IPS-18c (cell line): ENCODE measurements around the gene SERGEF.
"Not testable (repeated sequence)": the region's sequence is repeated elsewhere in the genome, so short reads cannot be mapped to it uniquely, and the experiment has no call there.

ENCODE experiments used
- H3K4me3 ChIP-seq: 2 replicates; pipeline ENCODE4 v1.7.0; 2013; ENCODE audit warnings: low read depth, mild to moderate bottlenecking, low read length, moderate library complexity; ENCODE audit not compliant: insufficient read depth
- H3K9me3 ChIP-seq: one replicate; pipeline ENCODE4 v1.6.1; 2013; ENCODE audit warnings: mild to moderate bottlenecking, low read length, moderate library complexity; ENCODE audit not compliant: control insufficient read depth, insufficient read depth

The SERGEF gene

DNA sequence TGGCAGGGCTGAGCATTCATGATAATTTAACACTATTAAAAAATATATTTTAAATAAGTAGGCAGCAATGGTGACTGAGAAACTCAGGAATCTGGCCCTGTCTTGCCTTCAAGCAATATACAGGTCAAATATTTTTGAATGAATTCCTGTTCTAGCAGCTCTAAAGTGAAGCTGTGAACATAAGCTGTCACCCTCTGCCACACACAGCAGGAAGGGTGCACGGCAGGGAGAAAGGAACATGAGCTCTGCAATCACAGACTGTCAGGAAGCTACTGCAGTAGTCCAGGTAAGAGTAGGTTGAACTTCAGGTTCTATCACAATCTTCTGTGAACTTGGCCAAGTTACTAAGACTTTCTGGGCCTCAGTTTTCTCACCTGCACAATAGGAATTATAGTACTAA, 114.8 kb downstream of the SERGEF start:
- Histone ChIP-seq H3K9me3 (no peaks in the 10 kb centered on the region), H3K4me3 (no peak overlapping the region)

DNA sequence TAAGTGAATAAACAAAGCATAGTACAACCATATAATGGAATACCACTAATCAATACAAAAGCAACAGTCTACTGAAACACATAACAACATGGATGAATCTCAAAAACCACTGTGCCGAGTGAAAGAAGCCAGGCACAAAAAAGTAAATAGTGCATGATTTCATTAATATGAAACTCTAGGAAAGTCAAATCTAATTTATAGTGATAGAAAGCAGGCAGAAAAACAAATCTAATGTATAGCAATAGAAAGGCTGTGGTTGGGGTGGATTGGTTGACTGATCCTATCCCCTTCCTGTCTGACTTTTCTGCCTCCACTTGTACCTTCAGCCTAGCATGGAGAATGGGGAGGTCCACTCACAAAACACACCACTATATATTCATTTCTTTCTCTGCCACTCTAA, 115.4 kb downstream of the SERGEF start:
- Histone ChIP-seq H3K4me3 (no peak overlapping the region), H3K9me3 (no peaks in the 10 kb centered on the region)

DNA sequence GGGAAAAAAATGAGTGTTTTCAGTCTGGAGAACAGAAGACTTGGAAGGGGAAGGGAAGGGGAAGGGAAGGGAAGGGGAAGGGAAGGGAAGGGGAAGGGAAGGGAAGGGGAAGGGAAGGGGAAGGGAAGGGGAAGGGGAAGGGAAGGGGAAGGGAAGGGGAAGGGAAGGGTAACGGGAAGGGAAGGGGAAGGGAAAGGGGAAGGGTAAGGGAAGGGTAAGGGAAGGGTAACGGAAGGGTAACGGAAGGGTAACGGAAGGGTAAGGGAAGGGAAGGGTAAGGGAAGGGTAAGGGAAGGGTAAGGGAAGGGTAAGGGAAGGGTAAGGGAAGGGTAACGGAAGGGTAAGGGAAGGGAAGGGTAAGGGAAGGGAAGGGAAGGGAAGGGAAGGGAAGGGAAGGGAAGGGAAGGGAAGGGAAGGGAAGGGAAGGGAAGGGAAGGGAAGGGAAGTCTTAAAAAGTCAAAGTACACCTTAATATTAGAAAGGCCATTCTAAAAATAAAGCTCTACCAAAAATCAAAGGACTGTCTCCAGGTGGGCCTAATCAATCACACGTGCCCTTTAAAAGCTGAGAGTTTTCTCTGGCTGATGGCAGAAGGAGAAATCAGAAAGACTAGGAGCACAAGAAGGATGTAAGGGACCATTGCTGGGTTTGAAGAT, 116.2 kb downstream of the SERGEF start:
- H3K4me3 ChIP-seq, H3K9me3 ChIP-seq: not testable (repeated sequence)

DNA sequence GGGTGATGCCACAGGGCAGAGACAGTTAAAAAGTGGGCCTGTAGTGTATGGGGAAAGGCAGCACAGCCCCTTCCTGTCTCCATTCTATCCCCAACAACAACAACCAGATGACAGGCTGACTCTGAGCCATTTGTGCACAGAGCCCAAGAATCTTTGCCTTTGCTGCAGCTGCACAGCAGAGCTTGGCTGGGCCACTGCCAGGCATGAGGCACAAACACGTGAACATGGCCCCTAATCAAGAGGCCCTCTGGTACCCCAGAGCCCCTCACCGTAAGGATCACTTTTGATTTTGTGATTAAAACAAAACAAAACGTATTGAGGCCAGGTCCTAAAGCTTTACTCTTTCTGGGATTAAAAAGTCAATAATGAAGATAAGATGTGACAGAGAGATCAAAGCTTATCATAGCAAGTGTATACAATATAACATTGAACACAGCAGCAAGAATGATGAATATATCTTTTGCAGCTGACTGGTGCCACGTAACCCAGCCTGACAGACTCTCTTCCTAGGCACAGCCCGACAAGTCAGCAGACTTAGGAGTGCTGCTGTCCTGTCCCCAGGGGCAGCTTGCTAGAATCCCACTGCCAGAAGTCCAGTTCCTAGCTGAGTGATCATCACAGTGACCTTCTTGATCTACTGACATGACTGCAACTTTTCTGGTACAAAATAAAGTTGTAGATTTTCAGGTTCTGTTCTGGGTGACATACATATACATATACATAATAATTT, 117.8 kb downstream of the SERGEF start:
- Histone ChIP-seq H3K4me3 (no peak overlapping the region), H3K9me3 (no peaks in the 10 kb centered on the region)

DNA sequence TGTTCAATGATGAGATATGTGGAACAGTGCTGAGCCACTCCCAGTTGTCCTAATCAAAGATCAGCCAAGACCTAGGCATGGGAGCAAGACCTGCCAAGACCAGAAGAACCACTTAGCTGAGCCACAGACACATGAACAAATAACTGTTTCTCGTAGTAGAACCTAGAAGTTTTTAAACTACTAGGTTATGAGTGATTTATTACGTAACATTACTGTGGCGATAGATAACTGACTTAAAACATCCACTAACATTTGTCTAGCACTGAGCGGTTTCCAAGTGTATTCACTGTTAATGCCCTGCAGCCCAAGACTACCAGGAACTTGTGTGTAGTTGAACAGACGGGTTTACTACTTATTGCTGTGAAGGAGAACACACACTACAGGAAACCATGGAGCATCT, 120.4 kb downstream of the SERGEF start:
- Histone ChIP-seq H3K9me3 (no peaks in the 10 kb centered on the region), H3K4me3 (no peak overlapping the region)

DNA sequence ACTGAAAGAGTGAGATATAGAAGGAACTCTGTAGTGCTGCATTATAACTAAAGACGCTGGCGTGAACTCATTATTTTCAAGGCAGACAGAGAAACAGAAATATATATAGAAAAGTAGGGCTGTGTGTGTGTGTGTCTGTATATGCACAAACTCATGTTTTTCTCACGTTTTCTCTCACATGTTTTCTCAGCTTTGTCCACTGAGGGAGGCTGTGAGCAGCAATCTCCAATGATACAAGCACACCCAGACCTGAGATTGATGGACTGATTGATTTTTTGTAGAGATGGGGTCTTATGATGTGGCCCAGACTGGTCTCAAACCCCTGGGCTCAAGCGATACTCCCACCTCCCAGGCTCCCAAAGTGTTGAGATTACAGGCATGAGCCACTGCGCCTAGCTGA, 122.5 kb downstream of the SERGEF start:
- Histone ChIP-seq H3K4me3 (no peak overlapping the region), H3K9me3 (no peaks in the 10 kb centered on the region)

DNA sequence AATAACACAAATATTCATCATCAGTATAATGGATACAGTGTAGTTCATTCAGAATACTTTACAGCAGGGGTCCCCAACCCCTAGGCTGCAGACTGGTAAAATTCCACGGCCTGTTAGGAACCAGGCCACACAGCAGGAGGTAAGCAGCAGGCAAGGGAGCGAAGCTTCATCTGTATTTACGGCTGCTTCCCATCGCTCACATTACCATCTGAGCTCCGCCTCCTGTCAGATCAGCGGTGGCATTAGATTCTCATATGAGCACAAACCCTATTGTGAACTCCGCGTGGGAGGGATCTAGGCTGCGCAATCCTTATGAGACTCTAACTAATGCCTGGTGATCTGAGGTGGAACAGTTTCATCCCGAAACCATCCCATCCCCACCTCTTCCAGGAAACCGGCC, 125.1 kb downstream of the SERGEF start:
- Histone ChIP-seq H3K9me3 (no peaks in the 10 kb centered on the region), H3K4me3 (no peak overlapping the region)

DNA sequence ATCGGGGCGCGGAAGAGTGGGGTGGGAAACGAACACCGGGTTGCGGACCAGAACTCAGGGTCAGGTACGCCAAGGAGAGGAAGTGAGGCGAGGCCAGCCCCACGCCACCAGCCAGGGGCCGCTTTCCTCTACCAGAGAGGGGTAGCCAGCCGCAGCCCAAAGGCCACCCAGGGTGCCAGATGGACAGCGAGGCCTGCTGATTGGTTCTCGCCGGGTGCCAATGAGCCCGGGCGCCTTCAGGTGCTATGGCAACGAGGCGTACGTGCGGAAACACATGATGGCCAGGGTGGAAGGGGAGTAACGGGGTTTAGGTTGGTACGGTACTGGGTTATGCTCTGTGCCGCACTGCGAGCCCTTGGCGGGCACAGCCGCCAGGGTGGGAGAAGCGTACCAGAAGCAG, 128.9 kb downstream of the SERGEF start:
- no peaks in the 10 kb centered on the region for H3K9me3 ChIP-seq
- no peak overlapping the region for H3K4me3 ChIP-seq

DNA sequence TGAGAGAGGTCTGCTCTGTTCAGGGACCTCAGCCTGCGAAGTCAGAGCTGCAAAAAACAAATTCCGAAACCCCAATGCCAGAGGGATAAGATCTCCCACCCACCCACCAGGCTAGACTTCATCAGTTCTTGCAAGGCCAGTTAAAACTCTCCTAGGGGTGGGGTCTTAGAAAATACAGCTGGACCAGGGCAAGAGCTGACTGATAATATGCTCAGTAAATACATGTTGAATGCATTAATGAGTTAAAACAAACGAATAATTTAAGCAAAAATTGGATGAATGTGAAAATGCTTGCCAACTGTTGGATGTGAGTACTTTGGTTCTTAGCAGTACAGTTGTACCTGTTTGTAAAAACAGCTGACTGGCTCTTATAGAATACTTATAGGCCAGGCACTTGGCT, 129.8 kb downstream of the SERGEF start:
- H3K9me3 ChIP-seq = no peaks in the 10 kb centered on the region
- no peak overlapping the region for H3K4me3 ChIP-seq

DNA sequence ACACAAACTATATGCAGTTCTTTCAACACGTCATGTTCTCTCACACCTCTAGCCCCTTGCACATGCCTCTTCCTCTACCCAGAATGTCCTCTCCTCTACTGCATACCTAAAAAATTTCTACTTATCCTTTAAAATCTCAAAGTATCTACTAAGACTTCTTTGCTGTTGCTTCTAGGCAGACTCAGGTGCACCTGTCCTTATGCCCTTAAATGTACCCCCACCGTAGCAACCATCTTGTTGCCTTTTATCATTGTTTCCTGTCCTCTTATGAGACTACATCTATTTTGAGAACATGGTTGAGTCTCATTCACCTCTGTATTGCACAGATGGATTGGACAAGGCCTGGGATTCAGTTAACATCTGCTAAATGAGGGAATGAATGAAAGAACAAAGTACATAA, 134.1 kb downstream of the SERGEF start:
- no peaks in the 10 kb centered on the region for H3K9me3 ChIP-seq
- no peak overlapping the region for H3K4me3 ChIP-seq

DNA sequence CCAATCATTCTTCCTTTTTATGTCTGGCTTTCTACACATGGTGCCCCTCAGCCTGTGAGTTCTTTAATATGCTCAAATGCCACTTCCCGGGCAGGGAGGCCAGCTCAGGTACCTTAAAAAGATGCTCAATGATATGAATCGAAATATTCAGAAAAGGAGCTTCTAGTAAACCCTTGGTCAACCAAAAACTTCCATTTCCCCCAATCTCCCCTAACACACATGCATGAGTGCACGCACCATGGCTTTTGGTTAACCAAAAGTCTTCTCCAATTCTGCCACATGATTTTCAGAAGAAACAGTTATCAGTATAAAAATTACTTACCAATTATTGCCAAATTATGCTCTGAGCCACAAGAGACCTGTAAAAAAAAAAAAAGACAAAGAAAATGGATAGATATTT, 135.0 kb downstream of the SERGEF start:
- no peaks in the 10 kb centered on the region for H3K9me3 ChIP-seq
- H3K4me3 ChIP-seq = no peak overlapping the region

DNA sequence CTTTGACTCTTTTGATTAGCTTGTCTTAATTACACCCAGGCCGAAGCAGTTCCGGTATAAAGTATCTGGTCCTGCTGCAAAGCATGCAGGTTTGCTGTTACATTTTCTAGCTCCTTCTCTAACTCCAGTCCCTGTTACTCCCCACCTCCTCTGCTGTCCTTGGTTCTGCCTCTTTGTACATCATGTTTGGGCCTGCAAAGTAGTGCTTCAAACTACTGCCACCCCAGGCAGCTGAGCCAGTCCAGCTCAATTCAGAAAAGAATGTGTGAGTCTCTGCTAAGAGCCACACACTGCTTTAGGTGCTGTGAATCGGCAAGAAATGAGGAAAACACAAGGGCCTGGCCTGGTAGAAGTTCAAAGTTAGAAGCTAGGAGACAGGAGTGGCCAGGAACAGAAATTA, 136.0 kb downstream of the SERGEF start:
- Histone ChIP-seq H3K4me3 (no peak overlapping the region), H3K9me3 (no peaks in the 10 kb centered on the region)

DNA sequence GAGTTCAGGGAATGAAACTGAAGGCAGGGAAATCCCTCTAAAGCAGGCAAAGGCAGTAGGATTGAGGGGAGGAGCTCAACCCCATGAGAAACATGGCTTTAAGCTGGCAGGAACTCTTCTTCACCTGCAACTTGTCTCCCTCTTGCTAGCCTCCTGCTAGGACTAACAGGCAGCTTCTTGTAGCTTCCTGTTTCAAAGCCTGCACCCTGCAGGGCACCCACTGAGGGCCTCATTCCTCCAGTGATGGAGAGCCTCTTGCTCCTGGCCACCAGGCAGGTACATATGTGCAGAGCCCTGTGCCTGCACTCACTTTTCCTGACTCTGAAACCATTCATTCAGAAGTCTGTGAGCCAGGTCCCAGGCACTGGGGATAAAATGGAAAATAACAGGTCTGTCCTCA, 137.0 kb downstream of the SERGEF start:
- H3K9me3 ChIP-seq = no peaks in the 10 kb centered on the region
- no peak overlapping the region for H3K4me3 ChIP-seq

DNA sequence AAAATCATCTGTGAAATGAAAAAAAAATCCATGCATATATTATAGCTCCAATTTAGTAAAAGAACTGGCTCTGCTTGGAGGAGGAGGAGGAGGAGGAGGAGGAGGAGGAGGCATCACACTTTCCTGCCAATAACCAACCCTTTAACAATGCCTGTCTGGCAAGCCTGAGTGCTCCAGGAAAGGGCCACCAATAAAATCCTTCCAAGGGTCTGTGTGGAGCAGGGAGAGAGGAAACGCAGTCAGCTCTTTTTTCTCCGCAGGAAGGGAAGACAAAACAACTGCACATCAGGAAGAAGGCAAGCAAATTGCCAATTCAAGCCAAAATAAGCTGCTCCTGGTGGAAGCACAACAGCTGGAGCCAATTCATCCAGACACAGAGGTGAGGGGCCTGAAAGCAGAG, 139.3 kb downstream of the SERGEF start:
- Histone ChIP-seq H3K9me3 (no peaks in the 10 kb centered on the region), H3K4me3 (no peak overlapping the region)

DNA sequence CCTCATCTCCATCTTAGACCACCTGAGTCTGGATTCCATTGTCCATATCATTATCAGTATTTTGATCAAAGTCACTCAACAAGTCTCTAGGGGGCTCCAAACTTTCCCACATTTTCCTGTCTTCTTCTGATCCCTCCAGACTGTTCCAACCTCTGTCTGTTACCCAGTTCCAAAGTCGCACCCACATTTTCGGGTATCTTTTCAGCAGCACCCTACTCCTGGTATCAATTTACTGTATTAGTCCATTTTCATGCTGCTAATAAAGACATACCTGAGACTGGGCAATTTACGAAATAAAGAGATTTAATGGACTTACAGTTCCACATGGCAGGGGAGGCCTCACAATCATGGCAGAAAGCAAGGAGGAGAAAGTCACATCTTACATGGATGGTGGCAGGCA, 144.4 kb downstream of the SERGEF start:
- not testable (repeated sequence) for H3K4me3 ChIP-seq, H3K9me3 ChIP-seq

DNA sequence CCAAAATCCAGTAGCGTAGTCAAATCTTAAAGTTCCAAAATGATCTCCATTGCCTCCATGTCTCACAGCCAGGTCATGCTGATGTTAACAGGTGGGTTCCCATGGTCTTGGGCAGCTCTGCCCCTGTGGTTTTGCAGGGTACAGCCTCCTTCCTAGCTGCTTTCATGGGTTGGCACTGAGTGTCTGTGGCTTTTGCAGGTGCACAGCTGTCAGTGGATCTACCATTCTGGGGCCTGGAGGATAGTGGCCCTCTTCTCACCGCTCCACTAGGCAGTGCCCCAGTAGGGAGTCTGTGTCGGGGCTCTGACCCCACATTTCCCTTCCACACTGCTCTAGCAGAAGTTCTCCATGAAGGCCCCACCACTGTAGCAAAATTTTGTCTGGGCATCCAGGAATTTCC, 145.5 kb downstream of the SERGEF start:
- H3K4me3 ChIP-seq = no peak overlapping the region
- no peaks in the 10 kb centered on the region for H3K9me3 ChIP-seq

DNA sequence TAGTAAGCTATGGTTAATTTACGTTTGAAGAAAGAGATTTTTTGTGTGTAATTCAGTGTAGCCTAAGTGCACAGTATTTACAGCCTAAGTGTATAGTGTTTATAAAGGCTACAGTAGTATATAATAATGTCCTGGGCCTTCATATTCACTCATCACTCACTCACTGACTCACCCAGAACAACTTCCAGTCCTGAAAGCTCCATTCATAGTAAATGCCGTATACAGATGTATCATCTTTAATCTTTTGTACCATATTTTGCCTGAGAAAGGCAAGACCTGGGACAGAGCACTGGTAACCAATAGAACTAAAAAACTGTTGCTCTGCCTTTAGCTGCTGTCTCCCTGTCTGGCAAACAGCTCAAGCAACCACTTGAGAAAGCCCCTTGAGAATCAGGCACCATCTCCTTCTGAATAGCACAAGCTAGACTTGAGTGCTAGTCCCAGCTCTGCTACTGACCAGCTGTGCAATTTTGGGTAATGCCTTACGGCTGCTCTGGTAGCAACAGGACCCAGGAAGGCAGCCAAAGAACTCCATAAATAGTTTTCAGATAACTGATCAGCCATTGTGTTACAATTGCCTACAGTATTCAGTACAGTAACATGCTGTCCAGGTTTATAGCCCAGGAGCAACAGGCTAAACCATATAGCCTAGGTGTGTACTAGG, 146.9 kb downstream of the SERGEF start:
- Histone ChIP-seq H3K4me3 (no peak overlapping the region), H3K9me3 (no peaks in the 10 kb centered on the region)

DNA sequence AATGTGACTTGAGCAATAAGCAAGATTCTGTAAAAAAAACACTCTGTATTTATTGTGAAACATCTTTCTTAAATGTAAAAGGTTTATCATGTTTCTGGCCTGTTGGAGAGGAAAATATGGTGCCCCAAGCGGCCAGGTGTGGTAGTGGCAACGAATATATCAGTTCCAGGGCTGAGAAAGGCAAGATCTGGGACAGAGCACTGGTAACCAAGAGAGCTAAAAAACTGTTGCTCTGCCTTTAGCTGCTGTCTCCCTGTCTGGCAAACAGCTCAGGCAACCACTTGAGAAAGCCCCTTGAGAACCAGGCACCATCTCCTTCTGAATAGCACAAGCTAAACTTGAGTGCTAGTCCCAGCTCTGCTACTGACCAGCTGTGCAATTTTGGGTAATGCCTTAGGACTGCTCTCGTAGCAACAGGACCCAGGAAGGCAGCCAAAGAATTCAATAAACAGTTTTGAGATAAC, 148.3 kb downstream of the SERGEF start:
- no peak overlapping the region for H3K4me3 ChIP-seq
- H3K9me3 ChIP-seq = no peaks in the 10 kb centered on the region
